SK-N-SH (cell line): Measurements from ENCODE around the gene DPF3. TPM values are rescaled to one million over a fixed set of nuclear protein-coding genes. Genes with fewer than 3 reads are reported as not detected.

ENCODE experiments used
- CTCF ChIA-PET: fragments of 300-600, 350-600 bp; formaldehyde crosslinking; extraction: SDS; loops from one replicate; lab custom pipeline; 2021; lab: Yijun Ruan, JAX
- POLR2A ChIA-PET: fragments of 350-600 bp; sonication (Branson Sonifier 250); formaldehyde crosslinking; extraction: SDS; loops from one replicate; lab custom pipeline; 2020; ENCODE audit warnings: antibody characterized with exemption, inconsistent platforms; lab: Yijun Ruan, JAX
- DNase-seq: peaks from one replicate; pipeline ENCODE4 v3.0.0; 2012
- H2AFZ ChIP-seq: fragments of 200-600 bp; sonication (generic); 2 replicates; pipeline ENCODE4 v1.8.1; 2016; ENCODE audit warnings: antibody characterized with exemption, mild to moderate bottlenecking, low read depth
- H3F3A ChIP-seq: fragments of 200-600 bp; sonication (generic); replicated peaks from 2 replicates; pipeline ENCODE3; 2016; ENCODE audit warnings: antibody characterized with exemption, mild to moderate bottlenecking; ENCODE audit not compliant: insufficient read depth
- H3K27ac ChIP-seq, 2 experiments: fragments of 200-500 bp in 1 of 2; fragments of 200-600 bp in 1 of 2; sonication (Bioruptor generic) in 1 of 2; sonication (generic), shearing (Covaris generic) in 1 of 2; 2 replicates each; pipeline versions ENCODE4 v1.5.1 to v1.6.1; 2014 to 2016; ENCODE audit warnings: low read depth in 2 of 2, inconsistent platforms in 1 of 2, low read length in 1 of 2, mild to moderate bottlenecking in 1 of 2, mixed read lengths in 1 of 2
- H3K27me3 ChIP-seq: fragments of 200-600 bp; sonication (generic), shearing (Covaris generic); 2 replicates; pipeline ENCODE4 v1.6.1; 2016; ENCODE audit warnings: mixed run types; ENCODE audit not compliant: insufficient read depth
- H3K36me3 ChIP-seq, 2 experiments: fragments of 200-500 bp in 1 of 2; fragments of 200-600 bp in 1 of 2; sonication (Bioruptor generic) in 1 of 2; sonication (generic) in 1 of 2; replicated peaks in 1 of 2; 2 replicates each; pipeline versions ENCODE3 to v1.5.1; 2014 to 2016; ENCODE audit warnings: low read length in 1 of 2, mild to moderate bottlenecking in 1 of 2; ENCODE audit not compliant: insufficient read depth in 2 of 2, control insufficient read depth in 1 of 2
- H3K4me1 ChIP-seq, 2 experiments: fragments of 200-500 bp in 1 of 2; fragments of 200-600 bp in 1 of 2; sonication (Bioruptor generic) in 1 of 2; sonication (generic), shearing (Covaris generic) in 1 of 2; 2 replicates each; pipeline versions ENCODE4 v1.5.1 to v1.6.1; 2014 to 2016; ENCODE audit warnings: low read depth in 1 of 2, low read length in 1 of 2, mixed run types in 1 of 2; ENCODE audit not compliant: insufficient read depth in 2 of 2, control insufficient read depth in 1 of 2
- H3K4me2 ChIP-seq: fragments of 200-600 bp; sonication (generic), shearing (Covaris generic); 2 replicates; pipeline ENCODE4 v1.6.1; 2017; ENCODE audit warnings: mixed run types
- H3K4me3 ChIP-seq, 2 experiments: fragments of 200-500 bp in 1 of 2; fragments of 200-600 bp in 1 of 2; sonication (Bioruptor generic) in 1 of 2; sonication (generic), shearing (Covaris generic) in 1 of 2; 2 replicates each; pipeline versions ENCODE4 v1.5.1 to v1.8.1; 2014 to 2016; ENCODE audit warnings: low read depth in 2 of 2, inconsistent platforms in 1 of 2, low read length in 1 of 2, mild to moderate bottlenecking in 1 of 2, mixed read lengths in 1 of 2, moderate library complexity in 1 of 2
- H3K79me2 ChIP-seq: fragments of 200-600 bp; sonication (generic); 2 replicates; pipeline ENCODE4 v1.8.1; 2017; ENCODE audit warnings: mild to moderate bottlenecking; ENCODE audit not compliant: insufficient read depth
- H3K9ac ChIP-seq: fragments of 200-600 bp; sonication (generic); 2 replicates; pipeline ENCODE4 v1.6.1; 2017; ENCODE audit warnings: mixed run types
- H3K9me2 ChIP-seq: fragments of 200-600 bp; sonication (generic); 2 replicates; pipeline ENCODE4 v1.6.1; 2017; ENCODE audit warnings: mixed run types
- H3K9me3 ChIP-seq: fragments of 200-600 bp; sonication (generic); 2 replicates; pipeline ENCODE4 v1.6.1; 2017; ENCODE audit warnings: mixed run types, mild to moderate bottlenecking, moderate library complexity
- H4K20me1 ChIP-seq: fragments of 200-600 bp; sonication (generic); 2 replicates; pipeline ENCODE4 v1.6.1; 2017; ENCODE audit warnings: mild to moderate bottlenecking, mixed run types; ENCODE audit not compliant: insufficient read depth
- CHD2 ChIP-seq: fragments of 150-350 bp; IDR thresholded peaks from 2 replicates; pipeline ENCODE4 v1.6.1; 2018; ENCODE audit warnings: low read length; ENCODE audit not compliant: partially characterized antibody
- CTCF ChIP-seq: fragments of 200-600 bp; sonication (generic); IDR thresholded peaks from 2 replicates; pipeline ENCODE4 v1.6.1; 2017; ENCODE audit warnings: antibody characterized with exemption, mild to moderate bottlenecking, moderate library complexity
- ELF1 ChIP-seq: IDR thresholded peaks from 2 replicates; pipeline ENCODE4 v1.4.0; 2012
- EZH2phosphoT487 ChIP-seq: fragments of 200-600 bp; sonication (generic); IDR thresholded peaks from 2 replicates; pipeline ENCODE4 v1.6.1; 2017; ENCODE audit warnings: low read depth, mixed run types, mild to moderate bottlenecking, antibody characterized with exemption, moderate library complexity, borderline replicate concordance
- FOXJ3 ChIP-seq: sonication (generic); formaldehyde crosslinking; IDR thresholded peaks from 2 replicates; pipeline ENCODE4 v1.5.1; 2020; ENCODE audit warnings: mild to moderate bottlenecking, missing genetic modification reagents
- IRF3 ChIP-seq: fragments of 150-350 bp; IDR thresholded peaks from 2 replicates; pipeline ENCODE4 v1.6.1; 2016; ENCODE audit warnings: mild to moderate bottlenecking, low read depth, low read length
- MAX ChIP-seq: IDR thresholded peaks from 2 replicates; pipeline ENCODE4 v1.4.0; 2012; ENCODE audit warnings: low read depth
- MEF2A ChIP-seq: IDR thresholded peaks from 2 replicates; pipeline ENCODE4 v1.4.0; 2012; ENCODE audit warnings: low read depth, borderline replicate concordance
- MXI1 ChIP-seq: IDR thresholded peaks from 2 replicates; pipeline ENCODE4 v1.6.1; 2012; ENCODE audit warnings: mild to moderate bottlenecking, low read depth, low read length, improper control_type of control experiment
- NRF1 ChIP-seq: IDR thresholded peaks from 2 replicates; pipeline ENCODE4 v1.6.1; 2012; ENCODE audit warnings: low read depth, mild to moderate bottlenecking, low read length
- RAD21 ChIP-seq: IDR thresholded peaks from 2 replicates; pipeline ENCODE4 v1.6.1; 2012; ENCODE audit warnings: mild to moderate bottlenecking, low read length
- RXRA ChIP-seq: IDR thresholded peaks from 2 replicates; pipeline ENCODE4 v1.4.0; 2012; ENCODE audit warnings: low read depth, mild to moderate bottlenecking, borderline replicate concordance
- SIN3A ChIP-seq: IDR thresholded peaks from 2 replicates; pipeline ENCODE4 v1.6.1; 2012; ENCODE audit warnings: low read depth, mild to moderate bottlenecking, low read length, moderate library complexity, borderline replicate concordance
- SMC3 ChIP-seq: IDR thresholded peaks from 2 replicates; pipeline ENCODE4 v1.6.1; 2012; ENCODE audit warnings: low read depth, low read length, improper control_type of control experiment
- TAF1 ChIP-seq: IDR thresholded peaks from 2 replicates; pipeline ENCODE4 v1.6.1; 2012; ENCODE audit warnings: low read depth, mild to moderate bottlenecking, low read length, moderate library complexity, borderline replicate concordance
- TCF12 ChIP-seq: IDR thresholded peaks from 2 replicates; pipeline ENCODE4 v1.4.0; 2012
- YY1 ChIP-seq: IDR thresholded peaks from 2 replicates; pipeline ENCODE4 v1.4.0; 2012; ENCODE audit warnings: low read depth, mild to moderate bottlenecking
- WGBS: methylation state at CpG from one replicate; pipeline ENCODE4 v1.1.6; 2017; ENCODE audit warnings: low lambda C conversion rate; 5-methylcytosine and 5-hydroxymethylcytosine counted together
- polyA plus RNA-seq, 3 experiments: library from polyadenylated mRNA; depleted of rRNA; stranded (reverse); fragments of >200 nt; gene quantifications; 2 replicates each; pipeline ENCODE4 v1.2.3, GENCODE V29; 2012
- TF ChIP-seq, protein P1 (sequence below): IDR thresholded peaks from 2 replicates; pipeline ENCODE4 v1.4.0; 2012; ENCODE audit warnings: low read depth, borderline replicate concordance
- TF ChIP-seq, protein P2 (sequence below): IDR thresholded peaks from 2 replicates; pipeline ENCODE4; 2012

The DPF3 gene
- polyA plus RNA-seq, 1 of the 3 experiments (the other 2 are of a cell fraction), result 2.8 TPM

GRCh38 chr14:72752034-72752412 is 141.9 kb downstream of the DPF3 start:
- Histone ChIP-seq H3K27me3 (no peaks in the 10 kb centered on the region), H3K9me2 (no peaks in the 10 kb centered on the region), H2AFZ (no peak overlapping the region), H3K4me1 (peaks cover 0 to 5% of the 10 kb centered on the region in 2 experiments; a peak in 1 of 4 replicates), H3K36me3 (no peaks in the 10 kb centered on the region), H3K4me3 (no peak overlapping the region), H4K20me1 (no peaks in the 10 kb centered on the region), H3K4me2 (no peak overlapping the region), H3K27ac (no peak overlapping the region), H3K79me2 (no peaks in the 10 kb centered on the region), H3K9ac (no peak overlapping the region), H3F3A (no peaks in the 10 kb centered on the region), H3K9me3 (no peaks in the 10 kb centered on the region)
- CTCF ChIA-PET, result interaction anchor here (1.3 to 1.9 kb wide), 2 partner anchors 20 to 238 kb away, joined by 3 to 5 read pairs; no protein-coding TSS in a partner anchor
- TF ChIP-seq ELF1 (no peak), FOXJ3 (CRISPR knock-in tag) (no peak), RAD21 (no peak), SIN3A (no peak), MEF2A (no peak), IRF3 (no peak), EZH2phosphoT487 (no peak), CHD2 (no peak), SMC3 (no peak), MAX (no peak), TCF12 (no peak), NRF1 (no peak), CTCF (no peak), RXRA (no peak), TAF1 (no peak), MXI1 (no peak), YY1 (no peak)
- TF ChIP-seq, protein P1, sequence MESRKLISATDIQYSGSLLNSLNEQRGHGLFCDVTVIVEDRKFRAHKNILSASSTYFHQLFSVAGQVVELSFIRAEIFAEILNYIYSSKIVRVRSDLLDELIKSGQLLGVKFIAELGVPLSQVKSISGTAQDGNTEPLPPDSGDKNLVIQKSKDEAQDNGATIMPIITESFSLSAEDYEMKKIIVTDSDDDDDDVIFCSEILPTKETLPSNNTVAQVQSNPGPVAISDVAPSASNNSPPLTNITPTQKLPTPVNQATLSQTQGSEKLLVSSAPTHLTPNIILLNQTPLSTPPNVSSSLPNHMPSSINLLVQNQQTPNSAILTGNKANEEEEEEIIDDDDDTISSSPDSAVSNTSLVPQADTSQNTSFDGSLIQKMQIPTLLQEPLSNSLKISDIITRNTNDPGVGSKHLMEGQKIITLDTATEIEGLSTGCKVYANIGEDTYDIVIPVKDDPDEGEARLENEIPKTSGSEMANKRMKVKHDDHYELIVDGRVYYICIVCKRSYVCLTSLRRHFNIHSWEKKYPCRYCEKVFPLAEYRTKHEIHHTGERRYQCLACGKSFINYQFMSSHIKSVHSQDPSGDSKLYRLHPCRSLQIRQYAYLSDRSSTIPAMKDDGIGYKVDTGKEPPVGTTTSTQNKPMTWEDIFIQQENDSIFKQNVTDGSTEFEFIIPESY, result no peak
- TF ChIP-seq, protein P2, sequence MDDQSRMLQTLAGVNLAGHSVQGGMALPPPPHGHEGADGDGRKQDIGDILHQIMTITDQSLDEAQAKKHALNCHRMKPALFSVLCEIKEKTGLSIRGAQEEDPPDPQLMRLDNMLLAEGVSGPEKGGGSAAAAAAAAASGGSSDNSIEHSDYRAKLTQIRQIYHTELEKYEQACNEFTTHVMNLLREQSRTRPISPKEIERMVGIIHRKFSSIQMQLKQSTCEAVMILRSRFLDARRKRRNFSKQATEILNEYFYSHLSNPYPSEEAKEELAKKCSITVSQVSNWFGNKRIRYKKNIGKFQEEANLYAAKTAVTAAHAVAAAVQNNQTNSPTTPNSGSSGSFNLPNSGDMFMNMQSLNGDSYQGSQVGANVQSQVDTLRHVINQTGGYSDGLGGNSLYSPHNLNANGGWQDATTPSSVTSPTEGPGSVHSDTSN, result no peak
- no peak for DNase-seq
- whole genome bisulfite sequencing, result 90% methylated on average over 3 of the region's 3 CpGs
- POLR2A ChIA-PET, result no interaction called here
